ENCODE results near the gene HDAC4. TPM values are rescaled to one million over a fixed set of nuclear protein-coding genes. Genes with fewer than 3 reads are reported as not detected.

The HDAC4 gene
- total RNA-seq, 1 donor from 2014 or later, result 76.6 TPM

DNA sequence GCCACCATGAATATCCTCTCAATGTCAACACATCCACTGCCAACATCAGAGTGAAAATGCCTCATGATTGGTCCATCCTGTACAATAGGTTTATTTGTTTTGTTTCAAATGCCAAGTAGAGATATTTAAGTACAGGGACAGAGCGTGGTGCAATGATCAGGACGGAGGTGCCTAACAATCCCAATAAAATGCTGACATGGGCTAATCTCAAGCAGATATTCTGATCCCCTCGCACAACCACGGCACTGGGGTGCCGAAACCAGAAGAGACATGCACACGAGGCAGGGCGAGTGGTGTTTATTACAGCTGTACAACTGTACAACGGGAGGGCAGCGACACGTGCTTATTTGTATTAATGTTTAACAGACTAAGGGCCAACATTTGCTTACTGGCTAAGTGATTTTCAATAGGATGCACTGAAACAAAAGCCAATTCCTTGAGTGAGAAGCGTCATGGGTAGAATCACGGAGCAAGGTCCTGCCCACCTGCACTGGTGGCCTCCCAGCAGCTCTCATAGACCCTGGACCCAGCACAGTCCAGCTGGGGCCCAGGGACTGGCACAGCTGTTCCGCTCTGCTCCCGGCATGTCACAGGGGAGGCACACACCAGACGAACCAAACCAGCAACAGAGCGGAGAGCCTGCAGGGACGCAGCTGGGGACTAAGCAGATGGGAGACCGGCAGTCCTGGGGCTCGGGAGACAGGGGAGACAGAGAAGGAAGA lies 101.4 kb downstream of the HDAC4 start:
- Histone ChIP-seq H3K27ac (no peak overlapping the region), H3K36me3 (no peaks in the 10 kb centered on the region), H3K4me3 (no peak overlapping the region), H3K9me3 (no peaks in the 10 kb centered on the region), H3K27me3 (no peaks in the 10 kb centered on the region), H3K4me1 (peaks cover 59% of the 10 kb centered on the region)
- DNase-seq (ENCODE audit: extremely low spot score in 2 of 2), result no peak
- intact Hi-C loops (cut with DNase I), result no loop called here
- no peak for TF ChIP-seq POLR2A (IDR thresholded peaks at IDR 0.05)
- TF ChIP-seq, protein P1, sequence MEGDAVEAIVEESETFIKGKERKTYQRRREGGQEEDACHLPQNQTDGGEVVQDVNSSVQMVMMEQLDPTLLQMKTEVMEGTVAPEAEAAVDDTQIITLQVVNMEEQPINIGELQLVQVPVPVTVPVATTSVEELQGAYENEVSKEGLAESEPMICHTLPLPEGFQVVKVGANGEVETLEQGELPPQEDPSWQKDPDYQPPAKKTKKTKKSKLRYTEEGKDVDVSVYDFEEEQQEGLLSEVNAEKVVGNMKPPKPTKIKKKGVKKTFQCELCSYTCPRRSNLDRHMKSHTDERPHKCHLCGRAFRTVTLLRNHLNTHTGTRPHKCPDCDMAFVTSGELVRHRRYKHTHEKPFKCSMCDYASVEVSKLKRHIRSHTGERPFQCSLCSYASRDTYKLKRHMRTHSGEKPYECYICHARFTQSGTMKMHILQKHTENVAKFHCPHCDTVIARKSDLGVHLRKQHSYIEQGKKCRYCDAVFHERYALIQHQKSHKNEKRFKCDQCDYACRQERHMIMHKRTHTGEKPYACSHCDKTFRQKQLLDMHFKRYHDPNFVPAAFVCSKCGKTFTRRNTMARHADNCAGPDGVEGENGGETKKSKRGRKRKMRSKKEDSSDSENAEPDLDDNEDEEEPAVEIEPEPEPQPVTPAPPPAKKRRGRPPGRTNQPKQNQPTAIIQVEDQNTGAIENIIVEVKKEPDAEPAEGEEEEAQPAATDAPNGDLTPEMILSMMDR (IDR thresholded peaks at IDR 0.05), result no peak
- no peak for TF ChIP-seq POLR2AphosphoS5 (IDR thresholded peaks at IDR 0.05; ENCODE audit: insufficient read depth in 1 of 2, low read depth in 1 of 2)

DNA sequence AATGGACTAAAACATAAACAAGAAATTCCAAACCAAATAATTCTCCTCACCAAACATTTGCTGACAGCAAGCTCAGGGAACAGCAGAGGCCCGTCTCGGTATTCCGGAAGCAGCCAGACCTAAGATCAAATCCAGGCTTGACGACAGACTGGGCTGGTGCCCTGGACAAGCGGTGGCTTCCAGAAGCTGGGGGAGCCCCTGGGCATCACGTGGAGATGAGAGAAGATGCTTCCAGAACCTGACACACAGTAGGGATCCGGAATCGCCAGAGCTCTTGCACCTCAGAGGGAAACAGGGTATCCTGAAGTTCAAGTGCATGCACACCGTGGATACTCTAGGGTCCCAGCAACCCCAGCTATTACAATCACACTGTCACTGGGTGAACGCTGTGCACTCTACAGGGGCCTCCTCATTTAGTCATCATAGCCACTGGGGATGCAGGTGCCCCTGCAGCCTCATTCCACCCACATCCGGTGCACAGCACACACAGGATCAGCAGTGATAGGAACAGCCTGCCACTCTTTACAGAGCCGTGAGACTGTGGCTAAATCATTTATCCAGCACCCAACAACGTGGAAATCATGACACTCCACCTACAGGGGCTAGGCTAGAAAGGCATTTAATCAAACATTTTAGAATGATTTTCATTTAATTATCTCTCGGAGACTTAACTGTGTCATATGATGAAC lies 102.6 kb downstream of the HDAC4 start:
- Histone ChIP-seq H3K27me3 (no peaks in the 10 kb centered on the region), H3K4me1 (peaks cover 52% of the 10 kb centered on the region), H3K4me3 (no peak overlapping the region), H3K9me3 (no peaks in the 10 kb centered on the region), H3K36me3 (no peaks in the 10 kb centered on the region), H3K27ac (no peak overlapping the region)
- TF ChIP-seq, protein P1 (IDR thresholded peaks at IDR 0.05), result no peak
- TF ChIP-seq POLR2A (IDR thresholded peaks at IDR 0.05), result no peak
- no peak for TF ChIP-seq POLR2AphosphoS5 (IDR thresholded peaks at IDR 0.05; ENCODE audit: insufficient read depth in 1 of 2, low read depth in 1 of 2)
- no peak for DNase-seq (ENCODE audit: extremely low spot score in 2 of 2)
- intact Hi-C loops (cut with DNase I), result no loop called here

DNA sequence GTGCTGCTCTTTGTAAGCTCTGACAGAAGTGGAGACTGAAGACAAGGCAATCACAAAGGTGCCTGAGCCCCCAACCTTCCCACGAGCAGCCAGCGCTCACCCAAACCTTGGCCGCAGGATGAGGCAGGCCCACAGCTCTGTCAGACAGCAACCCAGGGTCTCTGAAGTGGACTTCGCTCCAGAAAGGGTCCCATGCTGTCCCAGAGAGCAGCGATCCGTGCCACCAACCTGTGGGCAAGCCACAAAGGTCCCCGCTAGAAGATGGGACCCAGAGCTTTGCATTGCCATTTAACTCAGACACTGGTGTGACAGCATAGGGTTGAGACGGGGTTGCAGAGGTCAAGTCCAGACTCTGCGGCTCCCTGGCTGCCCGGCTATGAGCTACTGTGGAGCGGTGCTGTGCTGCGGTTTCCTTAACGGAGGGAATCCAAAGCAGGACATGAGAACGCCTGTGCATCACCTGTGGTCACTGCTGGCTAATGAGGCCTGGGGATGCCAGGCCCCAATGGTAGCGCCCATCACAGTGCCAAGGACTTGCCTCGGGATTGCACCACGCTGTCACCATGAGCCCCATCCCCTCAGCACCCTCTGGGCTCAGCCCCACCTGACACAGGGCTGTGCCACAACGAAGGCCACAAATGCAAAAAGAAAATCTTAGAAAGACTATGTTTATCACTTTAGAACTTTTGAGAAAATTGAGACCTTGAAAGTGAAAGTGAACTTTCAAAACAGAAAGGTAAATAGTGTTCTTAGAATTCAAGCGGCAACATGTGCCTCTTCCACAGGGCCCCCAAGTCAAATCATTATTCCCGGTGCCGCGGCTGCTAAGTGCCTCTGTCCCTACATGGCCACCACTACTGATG lies 103.4 kb downstream of the HDAC4 start:
- no peak for DNase-seq (ENCODE audit: extremely low spot score in 2 of 2)
- intact Hi-C loops (cut with DNase I), result no loop called here
- Histone ChIP-seq H3K27ac (no peak overlapping the region), H3K9me3 (no peaks in the 10 kb centered on the region), H3K27me3 (no peaks in the 10 kb centered on the region), H3K4me3 (no peak overlapping the region), H3K4me1 (peaks cover 50% of the 10 kb centered on the region), H3K36me3 (no peaks in the 10 kb centered on the region)
- TF ChIP-seq, protein P1 (IDR thresholded peaks at IDR 0.05), result no peak
- no peak for TF ChIP-seq POLR2AphosphoS5 (IDR thresholded peaks at IDR 0.05; ENCODE audit: insufficient read depth in 1 of 2, low read depth in 1 of 2)
- TF ChIP-seq POLR2A (IDR thresholded peaks at IDR 0.05), result no peak

DNA sequence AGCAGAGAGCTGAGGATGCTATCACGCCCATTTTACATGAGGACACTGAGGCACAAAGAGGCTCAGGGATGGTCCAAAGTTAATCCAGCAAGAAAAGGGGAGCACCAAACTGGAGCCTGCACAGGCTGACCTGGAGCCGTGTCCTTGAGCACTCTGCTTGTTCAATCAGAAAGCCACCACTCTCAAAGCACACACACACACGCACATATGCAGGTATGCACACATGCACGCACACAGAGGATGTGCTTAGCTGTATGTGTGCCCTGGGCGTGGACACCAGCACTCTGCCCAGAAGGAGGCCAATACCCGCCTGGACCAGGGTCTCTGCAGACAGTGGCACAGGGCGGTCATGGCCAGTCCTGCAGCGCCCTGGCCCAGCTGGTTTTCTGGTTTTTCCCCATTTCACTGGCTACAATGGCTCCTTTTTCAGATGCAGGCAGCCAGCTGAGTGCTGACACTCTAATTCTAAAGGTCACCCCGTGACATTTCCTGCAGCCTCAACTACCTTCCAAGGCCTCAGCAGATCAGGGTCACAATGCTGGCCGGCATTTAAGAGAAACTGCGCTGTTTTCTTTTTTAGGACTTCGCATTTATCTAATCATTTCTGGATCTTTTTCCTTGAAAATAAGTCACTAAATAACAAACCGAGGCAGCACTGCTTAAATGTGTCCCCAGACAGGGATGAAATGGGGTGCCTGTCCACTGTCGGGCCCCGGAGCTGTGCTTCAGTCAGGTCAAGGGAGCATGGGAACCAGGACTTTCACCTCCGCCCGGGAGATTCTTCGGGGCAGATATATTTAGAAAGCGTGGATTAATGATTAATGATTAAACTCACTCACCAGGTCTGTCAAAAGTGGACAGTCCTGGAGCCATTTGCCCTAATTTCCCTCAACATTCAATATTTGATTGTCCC lies 104.5 kb downstream of the HDAC4 start:
- intact Hi-C loops (cut with DNase I), result no loop called here
- no peak for TF ChIP-seq POLR2AphosphoS5 (IDR thresholded peaks at IDR 0.05; ENCODE audit: insufficient read depth in 1 of 2, low read depth in 1 of 2)
- TF ChIP-seq, protein P1 (IDR thresholded peaks at IDR 0.05), result no peak
- no peak for TF ChIP-seq POLR2A (IDR thresholded peaks at IDR 0.05)
- H3K4me3 ChIP-seq, result no peak overlapping the region
- no peak overlapping the region for H3K27ac ChIP-seq
- no peaks in the 10 kb centered on the region for H3K9me3 ChIP-seq
- H3K4me1 ChIP-seq, result peaks cover 55% of the 10 kb centered on the region
- no peak for DNase-seq (ENCODE audit: extremely low spot score in 2 of 2)
- H3K36me3 ChIP-seq, result no peaks in the 10 kb centered on the region
- no peaks in the 10 kb centered on the region for H3K27me3 ChIP-seq
